GM21360 (cell line): ENCODE results near the gene PAGE3.

Source experiments
- ATAC-seq: cut with Tn5 transposase; IDR thresholded peaks from one replicate; pipeline ENCODE4 v1.9.1; 2021; ENCODE audit warnings: mild to moderate bottlenecking, moderate library complexity; ENCODE audit not compliant: unreplicated experiment

Gene PAGE3, protein sequence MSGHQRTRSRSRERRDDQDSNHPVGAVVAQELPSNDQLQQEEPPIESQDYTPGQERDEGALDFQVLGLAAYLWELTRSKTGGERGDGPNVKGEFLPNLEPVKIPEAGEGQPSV

DNA sequence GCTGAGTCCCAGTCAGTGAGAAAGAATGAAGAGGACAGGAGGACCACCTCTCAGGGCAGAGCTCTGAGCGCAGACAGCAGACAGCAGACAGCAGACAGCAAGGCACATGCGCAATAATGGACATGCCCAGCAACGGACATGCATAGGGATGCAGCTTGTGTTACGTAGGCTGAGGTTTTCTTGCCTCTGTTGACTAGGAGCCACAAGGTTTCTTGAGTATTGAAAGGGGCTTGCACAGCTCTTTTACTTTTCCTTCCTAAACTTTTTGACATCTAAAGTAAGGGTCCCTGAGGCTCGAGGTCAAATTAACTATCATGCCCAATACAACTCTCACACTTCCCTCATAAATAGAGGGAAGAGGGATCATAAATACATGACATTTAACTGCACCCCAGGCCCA, at the start of gene PAGE3:
TSS of gene PAGE3 (minus strand) at position 101 of the 400 bp plus-strand sequence. CDS start 1,013 bp downstream, outside the sequence.
- no peak for ATAC-seq

DNA sequence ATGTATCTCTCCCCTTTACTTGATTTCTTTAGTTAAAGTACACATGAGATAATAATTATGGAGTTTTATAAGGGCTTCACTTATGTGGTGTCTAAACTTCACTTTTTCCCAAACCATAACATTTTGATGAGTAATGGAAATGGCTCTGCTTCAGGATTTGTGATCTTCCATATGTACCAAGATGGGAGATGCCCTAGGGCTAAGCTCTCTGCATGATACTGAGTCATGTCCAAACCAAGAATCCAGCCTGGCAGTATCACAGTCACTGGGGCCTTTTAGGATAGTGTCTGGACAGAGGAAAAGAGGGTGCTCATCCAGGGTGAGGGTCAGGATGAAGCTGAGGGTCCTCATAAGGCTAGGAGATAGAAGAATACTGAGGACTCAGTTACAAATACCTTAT, 47.9 kb upstream of the PAGE3 start:
- ATAC-seq: no peak

DNA sequence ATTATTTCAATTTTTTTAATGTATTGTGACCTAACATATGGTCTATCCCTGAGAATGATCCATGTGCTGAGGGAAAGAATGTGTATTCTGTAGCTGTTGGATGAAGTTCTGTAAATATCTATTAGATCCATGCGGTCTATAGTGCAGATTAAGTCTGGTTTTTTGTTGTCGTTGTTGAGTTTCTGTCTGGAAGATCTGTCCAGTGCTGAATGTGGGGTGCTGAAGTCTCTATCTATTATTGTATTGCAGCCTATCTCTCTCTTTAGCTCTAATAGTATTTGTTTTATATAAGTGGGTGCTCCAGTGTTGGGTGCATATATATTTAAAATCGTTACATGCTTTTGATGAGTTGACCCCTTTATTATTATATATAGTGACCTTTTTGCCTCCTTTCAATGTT, 26.2 kb upstream of the PAGE3 start:
- ATAC-seq: no peak

DNA sequence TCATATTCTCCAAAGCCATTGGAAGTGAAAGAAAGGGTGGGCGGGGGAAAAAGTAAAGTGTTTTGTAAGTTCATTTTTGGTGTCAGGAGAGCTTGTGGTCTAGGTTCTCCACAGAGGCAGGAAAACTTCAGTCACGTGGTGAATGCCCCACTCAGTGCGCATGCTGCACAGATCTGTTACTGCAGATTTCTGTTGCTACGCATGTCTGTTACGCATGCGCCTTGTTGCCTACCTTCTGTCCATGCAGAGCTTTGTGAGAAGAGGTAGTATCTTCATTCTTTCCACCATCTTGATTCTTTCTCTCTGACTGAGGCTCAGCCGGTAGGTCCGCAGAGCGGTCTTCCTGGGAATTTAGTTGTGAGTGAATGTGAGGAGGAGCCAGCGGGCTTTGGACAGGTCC, 15.1 kb upstream of the PAGE3 start:
- ATAC-seq: no peak

DNA sequence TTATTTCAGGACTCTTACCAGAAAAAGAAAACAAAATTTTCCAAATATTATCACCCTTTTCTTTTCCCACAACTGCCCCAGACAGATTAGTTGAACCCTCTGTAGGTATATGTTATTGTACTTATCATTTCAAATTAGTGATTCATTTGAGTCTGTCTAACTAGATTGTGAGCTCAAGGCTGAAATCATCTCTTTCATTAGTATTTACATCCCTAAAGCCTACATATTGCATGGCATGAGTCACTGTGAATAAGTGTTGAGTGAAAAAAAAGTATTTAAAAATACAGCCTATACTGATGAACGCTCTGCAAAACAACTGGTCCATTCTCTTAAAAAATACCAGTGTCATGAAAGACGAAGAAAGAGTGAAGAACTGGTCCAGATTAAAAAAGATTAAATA, 3.9 kb downstream of the PAGE3 start:
- no peak for ATAC-seq

DNA sequence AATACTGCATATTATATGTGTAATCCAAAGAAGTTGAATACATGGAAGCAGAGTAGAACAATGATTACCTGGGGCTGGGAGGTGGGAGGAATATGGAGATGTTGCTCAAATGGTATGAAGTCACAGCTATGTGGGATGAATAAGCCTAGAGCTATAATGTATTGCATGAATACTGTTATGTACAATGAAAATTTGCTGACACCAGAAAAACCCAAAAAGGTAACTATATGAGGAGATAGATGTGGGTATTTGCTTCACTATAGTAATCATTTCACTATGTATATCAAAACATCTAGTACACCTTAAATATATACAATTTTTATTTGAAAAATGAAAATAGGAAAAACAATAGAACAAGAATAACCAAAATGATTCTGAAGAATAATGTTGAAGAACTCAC, 11.2 kb downstream of the PAGE3 start:
- no peak for ATAC-seq

DNA sequence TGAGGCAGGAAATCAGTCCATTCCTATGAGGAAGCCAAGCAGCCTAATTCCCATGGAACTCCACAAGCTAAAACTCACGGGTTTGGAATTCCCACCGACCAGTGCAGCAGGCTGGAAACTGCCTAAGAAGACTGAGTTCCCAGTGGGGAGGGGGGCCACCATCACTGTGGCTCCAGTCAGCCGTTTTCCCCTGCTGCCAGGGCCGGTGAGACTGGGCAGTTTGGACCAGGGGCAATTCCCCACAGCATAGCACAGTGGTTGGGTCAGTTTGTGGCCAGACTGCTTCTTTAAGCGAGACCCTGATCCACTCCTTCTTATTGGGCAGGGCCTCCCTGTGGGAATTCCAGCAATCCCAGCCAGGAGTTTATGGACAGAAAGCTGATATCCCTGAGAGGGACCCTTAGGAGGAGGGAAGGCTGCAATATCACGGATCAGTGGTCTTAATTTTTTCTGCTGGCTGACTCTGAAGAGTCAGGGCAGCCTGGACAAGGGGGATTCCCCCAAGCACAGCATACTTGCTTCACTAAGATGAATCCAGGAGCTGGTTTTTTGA, 23.9 kb downstream of the PAGE3 start:
- no peak for ATAC-seq

DNA sequence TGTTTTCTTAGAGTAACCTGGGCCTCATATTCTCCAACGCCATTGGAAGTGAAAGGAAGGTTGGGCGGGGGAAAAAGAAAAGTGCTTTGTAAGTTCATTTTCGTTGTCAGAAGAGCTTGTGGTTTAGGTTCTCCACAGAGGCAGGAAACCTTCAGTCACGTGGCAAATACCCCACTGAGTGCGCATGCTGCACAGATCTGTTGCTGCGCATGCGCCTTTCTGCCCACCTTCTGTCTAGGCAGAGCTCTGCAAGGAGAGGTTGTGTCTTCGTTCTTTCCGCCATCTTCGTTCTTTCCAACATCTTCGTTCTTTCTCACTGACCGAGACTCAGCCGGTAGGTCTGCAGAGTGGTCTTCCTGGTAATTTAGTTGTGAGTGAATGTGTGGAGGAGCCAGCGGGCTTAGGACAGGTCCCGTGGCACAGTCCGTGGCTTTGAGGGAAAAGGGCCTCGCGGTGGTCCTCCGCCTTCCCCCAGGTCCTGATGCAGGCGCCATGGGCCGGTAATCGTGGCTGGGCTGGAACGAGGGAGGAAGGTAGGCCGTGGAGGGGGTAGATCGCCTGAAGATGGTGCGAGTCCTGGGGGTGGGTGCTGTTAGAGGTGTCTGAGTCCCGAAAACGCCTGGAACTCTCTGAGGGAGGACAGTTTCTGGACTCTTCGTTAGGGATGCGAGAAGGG, 44.5 kb downstream of the PAGE3 start, which contains the start of gene PAGE5:
TSS of gene PAGE5 (plus strand) at position 228 of the 676 bp plus-strand sequence. CDS start 1,037 bp downstream, outside the sequence.
- no peak for ATAC-seq

DNA sequence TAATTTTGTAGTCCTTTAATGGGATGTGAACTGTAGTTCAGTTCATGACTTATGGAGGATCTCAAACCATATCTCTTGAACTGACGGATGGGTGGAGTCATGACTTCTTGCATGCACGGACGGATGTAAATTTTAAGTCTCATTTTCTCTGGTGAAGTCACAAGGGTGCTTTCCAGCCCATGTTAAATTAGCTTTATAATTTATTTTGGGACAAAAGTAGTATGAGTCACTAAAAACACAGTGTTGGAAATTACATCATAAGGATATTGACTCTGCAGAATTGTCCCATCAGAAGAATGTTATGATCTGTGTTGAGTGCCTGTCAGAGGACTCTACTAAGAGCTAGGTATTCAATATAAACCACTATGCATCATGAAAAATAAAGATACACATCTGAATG, 51.3 kb downstream of the PAGE3 start:
- ATAC-seq: no peak

DNA sequence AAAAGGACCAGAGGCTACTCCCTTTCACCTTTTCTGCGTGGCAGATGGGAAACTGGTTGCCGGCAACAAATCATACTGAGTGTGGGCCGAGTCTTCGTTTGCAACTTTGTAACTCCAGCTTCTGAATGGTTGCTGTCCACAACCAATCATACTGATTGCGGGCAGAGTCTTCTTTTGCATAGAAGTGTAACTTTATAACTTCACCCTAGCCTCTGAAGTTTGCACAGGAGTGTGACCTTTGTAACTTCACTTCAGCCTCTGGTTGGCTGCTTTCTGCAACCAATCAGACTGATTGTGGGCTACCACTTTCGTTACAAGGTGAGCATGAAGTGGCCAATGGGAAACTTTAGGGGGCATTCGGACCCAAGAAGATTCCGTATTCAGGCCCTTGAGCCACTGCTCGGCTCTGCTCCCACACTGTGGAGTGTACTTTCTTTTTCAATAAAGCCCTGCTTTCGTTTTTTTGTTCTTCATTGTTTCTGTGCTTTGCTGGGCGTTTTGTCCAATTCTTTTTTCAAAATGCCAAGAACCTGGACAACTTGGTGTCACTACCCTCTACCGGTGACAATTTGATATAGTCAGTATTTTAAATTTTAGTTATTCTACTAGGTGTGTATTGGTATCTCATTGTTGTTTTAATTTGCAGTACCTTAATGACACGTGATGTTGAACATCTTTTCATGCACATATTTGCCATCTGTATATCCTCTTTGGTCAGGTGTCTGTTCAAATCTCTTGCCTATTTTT, 53.6 kb downstream of the PAGE3 start:
- ATAC-seq: no peak
